Hepatocyte (in vitro differentiated cells): Measurements from ENCODE around the gene IL3RA. TPM values are rescaled to one million over a fixed set of nuclear protein-coding genes. Genes with fewer than 3 reads are reported as not detected.

ENCODE experiments used
- DNase-seq: peaks from one replicate; pipeline ENCODE4 v3.0.0-alpha.2; 2016; ENCODE audit warnings: low spot score
- H2AFZ ChIP-seq: fragments of 200-600 bp; sonication (generic); 2 replicates; pipeline ENCODE4 v1.6.0; 2016; ENCODE audit warnings: antibody characterized with exemption, mild to moderate bottlenecking
- H3K27ac ChIP-seq: fragments of 200-600 bp; sonication (generic); 2 replicates; pipeline ENCODE4 v1.5.1; 2016; ENCODE audit warnings: mild to moderate bottlenecking
- H3K27me3 ChIP-seq: fragments of 200-600 bp; sonication (generic); 2 replicates; pipeline ENCODE4 v1.6.1; 2016
- H3K36me3 ChIP-seq: fragments of 200-600 bp; sonication (generic); replicated peaks from 2 replicates; pipeline ENCODE4 v1.5.1; 2016; ENCODE audit warnings: low read depth; ENCODE audit not compliant: insufficient read depth
- H3K4me1 ChIP-seq: fragments of 200-600 bp; sonication (generic); 2 replicates; pipeline ENCODE4 v1.5.1; 2016; ENCODE audit warnings: mild to moderate bottlenecking, moderate library complexity; ENCODE audit not compliant: insufficient read depth
- H3K4me2 ChIP-seq: fragments of 200-600 bp; sonication (generic); 2 replicates; pipeline ENCODE4 v1.6.0; 2016
- H3K4me3 ChIP-seq: fragments of 200-600 bp; sonication (generic); 2 replicates; pipeline ENCODE4 v1.5.1; 2016; ENCODE audit warnings: mild to moderate bottlenecking
- H3K79me2 ChIP-seq: fragments of 200-600 bp; sonication (generic); 2 replicates; pipeline ENCODE4 v1.6.0; 2017; ENCODE audit warnings: mild to moderate bottlenecking
- H3K9me2 ChIP-seq: fragments of 200-600 bp; sonication (generic); replicated peaks from 2 replicates; pipeline ENCODE4 v1.6.0; 2017; ENCODE audit warnings: mild to moderate bottlenecking; ENCODE audit not compliant: insufficient read depth
- H3K9me3 ChIP-seq: fragments of 200-600 bp; sonication (generic); 2 replicates; pipeline ENCODE4 v1.5.1; 2016; ENCODE audit warnings: low read depth, mild to moderate bottlenecking
- H4K20me1 ChIP-seq: fragments of 200-600 bp; sonication (generic); 2 replicates; pipeline ENCODE4 v1.6.0; 2016; ENCODE audit warnings: mild to moderate bottlenecking; ENCODE audit not compliant: insufficient read depth, poor library complexity, severe bottlenecking
- CTCF ChIP-seq: fragments of 200-600 bp; sonication (generic); IDR thresholded peaks from 2 replicates; pipeline ENCODE4 v1.5.1; 2016; ENCODE audit warnings: antibody characterized with exemption, mild to moderate bottlenecking; ENCODE audit not compliant: poor library complexity
- EZH2 ChIP-seq: fragments of 200-600 bp; sonication (generic); IDR thresholded peaks from 2 replicates; pipeline ENCODE4 v1.6.1; 2016; ENCODE audit warnings: antibody characterized with exemption, mild to moderate bottlenecking, borderline replicate concordance
- EZH2phosphoT487 ChIP-seq: fragments of 200-600 bp; sonication (generic); IDR thresholded peaks from one replicate; pipeline ENCODE4 v1.6.1; 2018; ENCODE audit warnings: antibody characterized with exemption, mild to moderate bottlenecking, low read depth, moderate library complexity; ENCODE audit not compliant: unreplicated experiment, severe bottlenecking
- WGBS: methylation state at CpG from one replicate; pipeline ENCODE4 v1.1.6; 2016; ENCODE audit warnings: low lambda C conversion rate; ENCODE audit errors: missing lambda C conversion rate; 5-methylcytosine and 5-hydroxymethylcytosine counted together
- polyA plus RNA-seq: library from polyadenylated mRNA; unstranded; fragments of >200 nt; fragmentation: Nextera tagmentation; extraction: Ambion mirVana; gene quantifications from 2 replicates; pipeline ENCODE4 v1.2.1, GENCODE V29; 2016
- total RNA-seq: library from RNA; depleted of rRNA; stranded (reverse); fragments of >200 nt; gene quantifications from 2 replicates; pipeline ENCODE4 v1.2.3, GENCODE V29; 2014

IL3RA gene
- total and polyA plus RNA-seq, 2 experiments from 2014 or later, result 0.30 to 0.42 TPM

GRCh38 chrX:1395646-1396216 is 59.1 kb downstream of the IL3RA start:
- no peak overlapping the region for H3K27ac ChIP-seq
- 98% methylated on average over 5 of the region's 5 CpGs for WGBS
- peaks cover 7% of the 10 kb centered on the region for H4K20me1 ChIP-seq
- no peak for TF ChIP-seq EZH2phosphoT487
- no peak for TF ChIP-seq EZH2
- TF ChIP-seq CTCF, result no peak
- peaks cover 23% of the 10 kb centered on the region for H3K79me2 ChIP-seq
- H3K9me3 ChIP-seq, result no peaks in the 10 kb centered on the region
- no peaks in the 10 kb centered on the region for H3K27me3 ChIP-seq
- no peaks in the 10 kb centered on the region for H3K36me3 ChIP-seq
- H3K4me3 ChIP-seq, result no peak overlapping the region
- no peak for DNase-seq
- no peak overlapping the region for H3K4me2 ChIP-seq
- H3K9me2 ChIP-seq, result no peaks in the 10 kb centered on the region
- no peak overlapping the region for H2AFZ ChIP-seq
- peaks cover 3% of the 10 kb centered on the region for H3K4me1 ChIP-seq

GRCh38 chrX:1397001-1397400 is 60.4 kb downstream of the IL3RA start:
- H3K9me3 ChIP-seq, result no peaks in the 10 kb centered on the region
- no peak overlapping the region for H3K27ac ChIP-seq
- no peak overlapping the region for H3K4me2 ChIP-seq
- 91% methylated on average over 13 of the region's 15 CpGs for WGBS
- H3K36me3 ChIP-seq, result no peaks in the 10 kb centered on the region
- H2AFZ ChIP-seq, result no peak overlapping the region
- DNase-seq, result no peak
- no peaks in the 10 kb centered on the region for H3K9me2 ChIP-seq
- no peaks in the 10 kb centered on the region for H3K27me3 ChIP-seq
- H3K4me3 ChIP-seq, result no peak overlapping the region
- H4K20me1 ChIP-seq, result no peaks in the 10 kb centered on the region
- no peaks in the 10 kb centered on the region for H3K4me1 ChIP-seq
- peaks cover 16% of the 10 kb centered on the region for H3K79me2 ChIP-seq
- TF ChIP-seq EZH2phosphoT487, result no peak
- no peak for TF ChIP-seq CTCF
- TF ChIP-seq EZH2, result no peak

GRCh38 chrX:1397441-1398270 is 61.1 kb downstream of the IL3RA start:
- H4K20me1 ChIP-seq, result no peaks in the 10 kb centered on the region
- no peak for DNase-seq
- no peaks in the 10 kb centered on the region for H3K9me3 ChIP-seq
- WGBS, result 83% methylated on average over 24 of the region's 29 CpGs
- no peak overlapping the region for H2AFZ ChIP-seq
- no peaks in the 10 kb centered on the region for H3K36me3 ChIP-seq
- TF ChIP-seq EZH2 (no peak), EZH2phosphoT487 (no peak), CTCF (no peak)
- no peak overlapping the region for H3K4me3 ChIP-seq
- H3K27ac ChIP-seq, result no peak overlapping the region
- H3K4me1 ChIP-seq, result no peaks in the 10 kb centered on the region
- peaks cover 16% of the 10 kb centered on the region for H3K79me2 ChIP-seq
- no peak overlapping the region for H3K4me2 ChIP-seq
- H3K27me3 ChIP-seq, result no peaks in the 10 kb centered on the region
- no peaks in the 10 kb centered on the region for H3K9me2 ChIP-seq
